GM23248 (cell line): ENCODE data around the gene ZNF621. TPM values are rescaled to one million over a fixed set of nuclear protein-coding genes. Genes with fewer than 3 reads are reported as not detected.
A peak's percentile ranks its signal among the peaks of the same experiment; 100 is the strongest.

Experiments
- DNase-seq: peaks from one replicate; pipeline ENCODE4 v3.0.0-alpha.2; 2015
- H2AFZ ChIP-seq: fragments of 200-600 bp; sonication (generic); 2 replicates; pipeline ENCODE4 v1.6.1; 2016; ENCODE audit warnings: antibody characterized with exemption
- H3F3A ChIP-seq: fragments of 200-600 bp; sonication (generic); 2 replicates; pipeline ENCODE4 v1.6.1; 2016; ENCODE audit warnings: mild to moderate bottlenecking, antibody characterized with exemption, mixed run types; ENCODE audit not compliant: insufficient read depth
- H3K27ac ChIP-seq: fragments of 200-600 bp; sonication (generic); 2 replicates; pipeline ENCODE4 v1.5.1; 2016; ENCODE audit warnings: mild to moderate bottlenecking
- H3K27me3 ChIP-seq: fragments of 200-600 bp; sonication (generic); replicated peaks from 2 replicates; pipeline ENCODE4 v1.6.1; 2016; ENCODE audit warnings: mild to moderate bottlenecking; ENCODE audit not compliant: insufficient read depth
- H3K36me3 ChIP-seq: fragments of 200-600 bp; sonication (generic); 2 replicates; pipeline ENCODE4 v1.6.1; 2016; ENCODE audit warnings: low read depth, mild to moderate bottlenecking
- H3K4me1 ChIP-seq: fragments of 200-600 bp; sonication (generic); 2 replicates; pipeline ENCODE4 v1.6.1; 2016; ENCODE audit warnings: mild to moderate bottlenecking; ENCODE audit not compliant: insufficient read depth
- H3K4me2 ChIP-seq: fragments of 200-600 bp; sonication (generic); one replicate; pipeline ENCODE4 v1.6.1; 2016; ENCODE audit warnings: mild to moderate bottlenecking; ENCODE audit not compliant: unreplicated experiment
- H3K4me3 ChIP-seq: fragments of 200-600 bp; sonication (generic); 2 replicates; pipeline ENCODE4 v1.5.1; 2016; ENCODE audit warnings: mild to moderate bottlenecking
- H3K79me2 ChIP-seq: fragments of 200-600 bp; sonication (generic); 2 replicates; pipeline ENCODE4 v1.6.1; 2016; ENCODE audit warnings: mild to moderate bottlenecking; ENCODE audit not compliant: insufficient read depth
- H3K9ac ChIP-seq: fragments of 200-600 bp; sonication (generic); 2 replicates; pipeline ENCODE4 v1.6.1; 2016; ENCODE audit warnings: mild to moderate bottlenecking
- H3K9me2 ChIP-seq: fragments of 200-600 bp; sonication (generic); 2 replicates; pipeline ENCODE4 v1.6.1; 2016; ENCODE audit warnings: mixed run types, mild to moderate bottlenecking, moderate library complexity; ENCODE audit not compliant: insufficient read depth
- H3K9me3 ChIP-seq: fragments of 200-600 bp; sonication (generic); one replicate; pipeline ENCODE4 v1.6.1; 2017; ENCODE audit warnings: low read depth
- H4K20me1 ChIP-seq: fragments of 200-600 bp; sonication (generic); 2 replicates; pipeline ENCODE4 v1.6.0; 2016; ENCODE audit not compliant: insufficient read depth
- EZH2 ChIP-seq: fragments of 200-600 bp; sonication (generic); IDR thresholded peaks from 2 replicates; pipeline ENCODE4 v1.6.1; 2018; ENCODE audit warnings: antibody characterized with exemption, mild to moderate bottlenecking; ENCODE audit not compliant: insufficient read depth, poor library complexity, severe bottlenecking
- EZH2phosphoT487 ChIP-seq: fragments of 200-600 bp; sonication (generic); IDR thresholded peaks from 2 replicates; pipeline ENCODE4 v1.6.1; 2018; ENCODE audit warnings: antibody characterized with exemption, moderate library complexity, mild to moderate bottlenecking, low read depth; ENCODE audit not compliant: insufficient read depth
- WGBS, 2 experiments: methylation state at CpG; one replicate each; pipeline ENCODE4 v1.1.6; 2015 to 2017; ENCODE audit warnings: low lambda C conversion rate in 2 of 2, low coverage in 1 of 2; ENCODE audit errors: missing lambda C conversion rate in 2 of 2; 5-methylcytosine and 5-hydroxymethylcytosine counted together
- in situ Hi-C: fragments of 300-500 bp; cut with MboI; formaldehyde crosslinking; loops from 2 replicates; pipeline ENCODE4 v1.15.0; 2020
- polyA plus RNA-seq: library from polyadenylated mRNA; unstranded; fragments of >200 nt; fragmentation: Nextera tagmentation; extraction: Ambion mirVana; gene quantifications from 2 replicates; pipeline ENCODE4 v1.2.1, GENCODE V29; 2016
- small RNA-seq: library from RNA; depleted of rRNA; stranded (forward); fragments of <200 nt; gene quantifications from one replicate; pipeline ENCODE3, GENCODE V24; 2014; ENCODE audit warnings: low read depth, low replicate concordance
- total RNA-seq: library from RNA; depleted of rRNA; stranded (reverse); fragments of >200 nt; shearing (Covaris generic); gene quantifications from 2 replicates; pipeline ENCODE4 v1.2.3, GENCODE V29; 2014; rRNA removed

ZNF621 gene
- total and polyA plus RNA-seq, 2 experiments from 2014 or later, result 7.9 to 13.4 TPM

DNA sequence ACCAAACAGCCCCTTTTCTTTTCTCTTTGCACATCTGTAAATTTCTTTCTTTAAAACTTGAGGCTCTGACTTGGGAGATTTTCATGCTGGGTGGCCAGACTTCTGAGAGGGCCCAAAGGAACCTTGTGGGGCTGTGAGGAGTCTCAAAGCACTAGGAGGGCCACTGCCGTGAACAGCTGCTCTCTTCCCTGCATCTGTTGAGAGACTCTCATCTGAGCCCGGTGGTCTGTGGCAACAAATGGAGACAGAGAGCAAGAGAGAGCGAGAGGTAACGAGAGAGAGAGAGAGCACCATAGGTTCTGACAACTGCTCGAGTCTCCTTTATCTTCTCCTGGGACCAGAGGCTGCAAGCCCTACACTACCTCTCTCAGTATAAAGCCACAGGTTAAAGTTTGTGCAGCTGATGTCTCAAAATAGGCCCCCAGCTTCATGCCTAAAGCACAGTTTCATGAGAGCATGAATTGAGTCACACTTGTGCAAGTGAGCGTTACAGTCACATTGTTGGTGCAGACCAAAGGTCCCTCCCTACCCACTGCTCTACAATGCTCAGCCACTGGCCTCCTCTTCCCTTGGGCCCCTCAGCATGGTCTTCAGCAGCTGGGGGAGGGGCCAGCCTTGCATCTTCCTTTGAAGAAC lies 60.7 kb downstream of the ZNF621 start:
- H3K4me3 ChIP-seq, result no peak overlapping the region
- H3K27ac ChIP-seq, result no peak overlapping the region
- no peaks in the 10 kb centered on the region for H3K4me1 ChIP-seq
- no peaks in the 10 kb centered on the region for H3K36me3 ChIP-seq
- H3K79me2 ChIP-seq, result no peaks in the 10 kb centered on the region
- in situ Hi-C loops, result loop anchor here (10.0 to 25.0 kb wide), 3 partner anchors 248 to 1289 kb away; no protein-coding TSS in a partner anchor
- WGBS, 2 experiments, result 85 to 89% methylated on average over 6 of the region's 6 CpGs
- 0 out of 2 replicates have a peak, but pooled peaks cover 3% of the 10 kb centered on the region for H3K27me3 ChIP-seq
- no peaks in the 10 kb centered on the region for H3K9me2 ChIP-seq
- DNase-seq, result no peak
- TF ChIP-seq EZH2phosphoT487 (no peak), EZH2 (no peak)
- no peak overlapping the region for H3K9ac ChIP-seq
- no peaks in the 10 kb centered on the region for H3K9me3 ChIP-seq
- H2AFZ ChIP-seq, result peak overlapping the region; percentile 80
- H4K20me1 ChIP-seq, result no peaks in the 10 kb centered on the region
- H3K4me2 ChIP-seq, result no peak overlapping the region
- H3F3A ChIP-seq, result 0 out of 2 replicates have a peak, but pooled peaks cover 7% of the 10 kb centered on the region

DNA sequence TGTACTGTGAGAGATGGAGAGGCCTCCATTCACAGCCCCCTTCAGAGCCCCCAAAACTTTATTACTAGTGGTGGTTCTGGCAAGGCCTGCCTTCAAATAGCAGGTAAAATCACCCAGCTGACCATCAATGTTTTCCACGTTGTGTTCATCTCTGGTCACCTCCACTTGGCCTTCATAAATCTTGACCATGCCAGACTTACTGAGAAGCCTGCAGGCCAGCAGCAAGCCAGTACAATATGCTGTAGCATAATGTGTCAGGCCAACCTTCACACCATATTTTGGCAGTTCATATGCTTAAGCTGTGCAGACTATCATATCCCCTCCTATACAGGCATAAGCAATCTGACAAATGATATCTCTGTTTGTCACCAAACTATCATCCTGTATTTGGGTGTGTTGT lies 62.1 kb downstream of the ZNF621 start:
- in situ Hi-C loops, result loop anchor here (10.0 to 25.0 kb wide), 3 partner anchors 250 to 1288 kb away; no protein-coding TSS in a partner anchor
- Histone ChIP-seq H3K9me2 (no peaks in the 10 kb centered on the region), H4K20me1 (no peaks in the 10 kb centered on the region), H3K4me2 (no peak overlapping the region), H2AFZ (no peak overlapping the region), H3K27me3 (0 out of 2 replicates have a peak, but pooled peaks cover 3% of the 10 kb centered on the region), H3K4me3 (no peak overlapping the region), H3K36me3 (no peaks in the 10 kb centered on the region), H3F3A (0 out of 2 replicates have a peak, but pooled peaks cover 7% of the 10 kb centered on the region), H3K9me3 (no peaks in the 10 kb centered on the region), H3K79me2 (no peaks in the 10 kb centered on the region), H3K4me1 (no peaks in the 10 kb centered on the region), H3K27ac (no peak overlapping the region), H3K9ac (no peak overlapping the region)
- DNase-seq, result no peak
- 56 to 63% methylated on average over 1 of the region's 1 CpG for WGBS, 2 experiments
- TF ChIP-seq EZH2 (no peak), EZH2phosphoT487 (no peak)

DNA sequence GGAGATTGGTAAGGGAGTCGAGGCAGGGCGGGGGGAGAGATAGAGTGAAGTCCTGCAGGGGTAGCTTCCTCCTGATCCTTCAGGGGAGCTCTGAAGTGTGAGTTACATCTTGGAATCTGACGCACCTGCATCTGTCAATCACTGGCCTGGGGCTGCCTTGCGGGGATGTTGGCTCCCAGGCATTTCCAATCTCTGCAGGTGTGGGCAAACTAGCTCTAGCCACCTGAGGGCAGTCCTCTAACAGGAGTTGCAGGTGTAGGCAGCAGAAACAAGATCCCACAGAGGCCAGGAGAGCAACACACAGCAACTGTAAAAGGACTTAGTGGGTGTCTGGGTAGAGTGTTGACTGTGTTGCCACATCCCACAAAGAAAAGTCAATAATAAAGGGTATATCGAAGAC lies 63.6 kb downstream of the ZNF621 start:
- Histone ChIP-seq H3F3A (0 out of 2 replicates have a peak, but pooled peaks cover 7% of the 10 kb centered on the region), H3K79me2 (no peaks in the 10 kb centered on the region), H3K36me3 (no peaks in the 10 kb centered on the region), H3K9ac (no peak overlapping the region), H3K4me2 (no peak overlapping the region), H3K27ac (no peak overlapping the region), H3K9me3 (no peaks in the 10 kb centered on the region), H2AFZ (no peak overlapping the region), H4K20me1 (no peaks in the 10 kb centered on the region), H3K4me1 (peaks cover 9% of the 10 kb centered on the region), H3K4me3 (no peak overlapping the region), H3K27me3 (0 out of 2 replicates have a peak, but pooled peaks cover 3% of the 10 kb centered on the region), H3K9me2 (no peaks in the 10 kb centered on the region)
- no peak for DNase-seq
- in situ Hi-C loops, result loop anchor here (10.0 to 25.0 kb wide), 3 partner anchors 251 to 1286 kb away; no protein-coding TSS in a partner anchor
- TF ChIP-seq EZH2phosphoT487 (no peak), EZH2 (no peak)
- 82 to 83% methylated on average over 5 of the region's 5 CpGs for WGBS, 2 experiments

Small RNA genes lying within 50 kb of the gene (small RNA-seq; reads per million reads assigned to genes)
- 511 reads per million, percentile 98 among the genes with 10 or more reads in this experiment for gene RNU5B-2P

Other genes starting within 250 kb of the ZNF621 start
- 20.2 and 25.5 TPM in 2 replicates for gene EIF1B, start 215.3 kb upstream of the ZNF621 start, total RNA-seq
- 81.6 and 87.4 TPM in 2 replicates for gene EIF1B, start 215.3 kb upstream of the ZNF621 start, polyA plus RNA-seq
- not detected in 2 replicates for gene ENTPD3, start 137.8 kb upstream of the ZNF621 start, total RNA-seq
- gene ENTPD3, start 137.8 kb upstream of the ZNF621 start, polyA plus RNA-seq, result not detected in 2 replicates
- gene RPL14, start 67.6 kb upstream of the ZNF621 start, total RNA-seq, result 148 and 220 TPM in 2 replicates
- gene RPL14, start 67.6 kb upstream of the ZNF621 start, polyA plus RNA-seq, result 431 and 456 TPM in 2 replicates
- gene ZNF619, start 47.8 kb upstream of the ZNF621 start, total RNA-seq, result 3.2 and 4.4 TPM in 2 replicates
- 2.0 and 2.3 TPM in 2 replicates for gene ZNF619, start 47.8 kb upstream of the ZNF621 start, polyA plus RNA-seq
- gene ZNF620, start 18.9 kb upstream of the ZNF621 start, total RNA-seq, result 0.32 and 0.63 TPM in 2 replicates
- gene ZNF620, start 18.9 kb upstream of the ZNF621 start, polyA plus RNA-seq, result 0.42 and 0.86 TPM in 2 replicates